Suppressor macrophage treated with lipopolysaccharide for 4 hours (primary cell): Measurements from ENCODE around the gene TOM1.

Experiments
- DNase-seq: peaks from one replicate; pipeline ENCODE4 v3.0.0-alpha.2; 2020

Gene TOM1

DNA sequence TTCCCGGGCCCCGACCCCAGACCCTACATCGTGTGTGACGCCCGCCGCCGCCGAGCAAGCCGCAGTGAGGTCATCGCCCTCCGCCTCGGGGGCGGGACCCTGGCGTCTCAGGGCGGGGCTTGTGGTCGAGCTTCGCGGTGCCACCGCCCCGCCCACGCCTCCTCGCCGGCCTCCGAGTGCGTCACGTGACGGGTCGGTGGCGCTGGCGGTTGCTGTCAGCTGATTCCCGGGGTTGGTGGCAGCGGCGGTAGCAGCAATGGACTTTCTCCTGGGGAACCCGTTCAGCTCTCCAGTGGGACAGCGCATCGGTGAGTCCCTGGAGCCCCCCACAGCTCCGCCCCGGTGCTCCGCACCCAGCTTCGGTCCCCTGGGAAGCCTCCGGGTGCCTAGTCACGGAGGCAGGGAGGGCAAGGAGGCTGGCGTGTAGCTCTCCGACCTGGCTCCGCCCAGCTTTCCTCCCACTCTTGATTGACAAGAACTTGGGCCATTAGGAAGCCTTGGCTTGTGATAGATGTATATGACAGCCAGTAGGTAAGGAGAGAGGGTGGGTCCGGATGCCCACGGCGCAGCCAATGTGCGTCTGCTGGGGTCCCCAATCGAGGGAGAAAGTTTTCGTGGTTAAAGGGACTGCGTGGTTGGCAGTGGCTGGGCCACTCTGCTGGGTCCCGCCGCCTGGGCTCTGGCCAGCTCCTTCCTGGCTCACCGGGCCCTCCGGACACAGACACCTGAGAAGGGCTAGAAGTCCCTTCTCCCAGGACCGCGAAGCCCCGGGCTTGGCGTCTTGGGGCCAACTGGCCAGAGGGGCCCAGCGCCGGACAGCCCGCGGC, at the start of gene TOM1:
TSS of gene TOM1 (plus strand) at position 222 of the 827 bp plus-strand sequence. CDS start at position 257, 35 bp downstream.
- peak; percentile 99 for DNase-seq

DNA sequence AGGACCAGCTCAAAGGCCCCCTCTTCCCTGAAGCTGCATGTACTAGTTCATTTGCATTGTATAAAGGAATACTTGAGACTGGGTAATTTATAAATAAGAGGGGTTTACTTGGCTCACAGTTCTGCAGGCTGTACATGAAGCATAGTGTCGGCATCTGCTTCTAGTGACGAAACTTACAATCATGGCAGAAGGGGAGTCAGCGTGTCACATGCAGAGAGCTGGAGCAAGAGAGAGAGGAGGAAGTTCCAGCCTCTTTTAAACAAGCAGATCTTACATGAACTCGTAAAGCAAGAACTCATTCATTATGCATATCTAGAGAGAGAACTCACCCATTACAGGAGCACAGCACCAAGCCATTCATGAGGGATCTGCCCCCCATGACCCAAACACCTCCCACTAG, 49.5 kb upstream of the TOM1 start:
- peak; percentile 17 for DNase-seq

DNA sequence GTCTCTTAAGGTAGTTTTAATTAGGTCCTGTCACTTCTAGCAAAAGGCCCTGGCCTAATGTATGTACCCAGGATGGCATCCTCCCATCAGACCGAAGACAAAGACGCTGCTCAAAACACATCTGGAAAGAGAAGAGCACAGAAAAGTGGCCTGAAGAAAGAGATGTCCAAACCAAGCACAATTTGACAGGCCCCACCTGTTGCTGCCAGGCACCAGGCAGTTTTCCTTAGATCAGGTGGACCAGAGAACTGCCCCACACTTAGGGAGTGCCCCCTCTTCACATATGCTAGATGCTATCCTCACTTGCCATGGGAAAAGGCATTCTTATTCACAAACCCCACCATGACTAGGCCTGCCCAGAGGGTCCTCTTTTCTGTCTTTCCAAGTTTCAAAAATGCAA, 45.7 kb upstream of the TOM1 start:
- DNase-seq: no peak

DNA sequence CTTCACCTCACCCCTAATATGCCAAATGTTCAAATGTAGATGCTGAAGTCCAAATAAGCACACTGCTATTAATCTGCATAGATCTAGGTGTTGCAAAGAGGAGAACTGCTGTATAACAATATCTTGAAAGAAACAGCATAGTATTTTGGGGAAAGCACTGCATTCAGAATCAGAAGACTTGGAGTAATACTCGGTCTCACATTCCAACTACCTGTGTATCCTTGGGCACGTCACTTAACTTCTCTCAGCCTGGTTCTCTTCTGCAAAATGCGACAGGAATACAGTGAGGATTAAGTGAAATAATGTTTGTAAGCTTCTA, 42.7 kb upstream of the TOM1 start:
- no peak for DNase-seq

DNA sequence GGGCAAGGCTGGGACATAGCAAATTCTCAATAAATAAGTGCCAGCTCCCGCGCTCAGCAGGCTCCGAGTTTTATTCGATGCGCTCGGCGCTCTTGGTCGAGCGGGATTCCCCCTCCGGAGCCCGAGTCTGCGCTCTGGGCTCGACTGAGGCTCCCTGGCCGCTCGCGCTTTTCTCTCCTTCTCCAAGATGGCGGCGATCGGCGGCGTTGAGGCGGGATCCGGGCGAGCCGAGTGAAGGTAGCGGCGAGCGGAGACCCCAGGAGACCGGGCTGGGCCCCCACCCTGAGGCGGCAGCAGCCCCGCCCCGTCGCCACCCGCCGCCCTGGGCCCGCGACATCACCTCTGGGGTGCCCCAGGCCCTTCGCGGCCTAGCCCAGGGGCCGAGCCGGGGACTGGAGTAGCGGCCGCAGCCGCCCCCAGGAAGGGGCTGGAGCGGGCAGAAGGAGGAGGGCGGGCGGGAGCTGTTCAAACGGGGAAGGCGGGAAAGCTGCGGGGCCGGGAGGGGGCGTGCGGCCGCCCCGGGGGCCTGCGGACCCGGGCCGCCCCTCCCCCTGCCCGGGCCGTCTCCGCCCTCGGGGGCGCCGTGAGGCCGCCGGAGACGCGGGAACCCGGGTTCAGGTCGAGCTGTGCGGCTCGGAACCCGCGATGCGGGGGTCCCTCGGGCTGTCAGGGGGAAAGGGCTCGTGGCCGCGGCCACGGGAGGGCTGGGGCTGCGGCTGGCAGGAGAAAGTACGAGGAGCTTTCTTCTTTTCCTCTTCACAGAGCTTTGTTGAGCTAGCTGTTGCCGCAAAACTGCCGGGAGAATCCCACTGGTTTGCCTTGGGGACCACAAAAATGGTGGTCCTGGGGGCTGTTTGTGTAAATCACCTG, 42.1 kb upstream of the TOM1 start, which contains the start of gene HMGXB4:
TSS of gene HMGXB4 (plus strand) at position 173 of the 870 bp plus-strand sequence. CDS start 4,898 bp downstream, outside the sequence.
- DNase-seq: peak; percentile 93

DNA sequence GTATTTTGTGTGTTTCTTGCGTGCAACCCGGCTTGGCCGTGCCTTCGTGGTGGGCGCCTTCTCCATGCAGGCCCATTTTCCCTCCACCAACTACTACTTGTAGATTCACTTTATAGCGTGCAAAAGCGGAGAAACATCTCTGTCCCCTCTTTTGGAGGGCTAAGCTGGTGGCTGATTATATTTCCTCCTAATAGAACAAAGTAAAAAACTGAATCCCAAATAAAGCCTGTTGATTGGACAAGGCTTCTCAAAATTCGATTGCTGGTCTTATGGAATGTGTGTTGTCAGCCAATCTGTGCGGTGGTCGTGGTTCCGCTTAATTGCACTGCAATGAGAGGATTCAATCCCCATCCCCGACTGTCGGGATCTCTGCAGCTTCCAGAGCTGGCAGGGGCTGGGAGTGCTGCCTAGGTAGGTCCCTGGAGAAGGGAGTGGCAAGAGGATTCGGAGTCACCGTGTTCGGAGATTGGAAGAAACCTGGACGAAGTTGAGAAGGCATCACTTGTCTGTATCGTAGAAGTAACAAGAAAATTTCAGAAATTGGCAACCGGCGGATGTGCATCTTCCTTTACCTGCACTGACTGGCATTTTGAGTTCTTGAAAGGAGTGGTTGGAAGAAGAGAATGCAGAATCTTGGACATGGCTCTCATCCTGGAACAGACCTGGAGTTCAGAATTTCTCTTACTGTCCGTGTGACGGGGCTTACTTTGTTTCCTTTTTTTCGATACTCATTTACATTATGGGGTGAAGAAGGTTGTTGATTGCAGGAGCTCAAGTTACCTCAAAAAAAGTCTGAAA, 41.3 kb upstream of the TOM1 start:
- DNase-seq: no peak

DNA sequence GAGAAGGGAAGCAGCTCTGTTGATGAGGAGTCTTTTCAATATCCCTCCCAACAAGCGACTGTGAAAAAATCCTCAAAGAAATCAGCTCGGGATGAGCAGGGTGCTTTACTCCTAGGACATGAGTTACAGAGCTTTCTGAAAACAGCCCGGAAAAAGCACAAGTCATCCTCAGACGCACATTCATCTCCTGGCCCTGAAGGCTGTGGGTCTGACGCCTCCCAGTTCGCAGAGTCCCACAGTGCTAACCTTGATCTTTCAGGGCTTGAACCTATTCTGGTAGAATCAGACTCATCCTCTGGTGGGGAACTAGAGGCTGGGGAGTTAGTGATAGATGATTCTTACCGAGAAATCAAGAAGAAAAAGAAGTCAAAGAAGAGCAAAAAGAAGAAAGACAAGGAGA, 34.7 kb upstream of the TOM1 start:
- no peak for DNase-seq

DNA sequence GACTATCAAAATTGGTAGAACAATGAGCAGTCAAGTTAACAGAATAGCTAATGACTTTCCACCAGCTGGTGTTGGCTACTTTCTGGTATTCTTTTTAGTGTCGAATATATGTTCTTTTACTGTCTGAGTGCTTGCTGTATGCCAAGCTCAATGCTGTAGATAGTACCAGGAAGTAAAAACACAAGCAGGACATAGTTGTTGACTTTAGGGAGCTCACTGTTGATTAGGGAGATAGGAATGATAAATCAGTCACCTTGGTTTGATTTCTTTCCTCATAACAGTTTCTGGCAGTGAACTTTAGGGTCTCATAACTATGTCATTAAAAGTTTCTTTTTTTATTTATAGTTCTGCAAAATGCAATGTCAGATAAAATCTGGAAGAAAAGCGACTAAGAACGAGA, 33.4 kb upstream of the TOM1 start:
- DNase-seq: no peak

DNA sequence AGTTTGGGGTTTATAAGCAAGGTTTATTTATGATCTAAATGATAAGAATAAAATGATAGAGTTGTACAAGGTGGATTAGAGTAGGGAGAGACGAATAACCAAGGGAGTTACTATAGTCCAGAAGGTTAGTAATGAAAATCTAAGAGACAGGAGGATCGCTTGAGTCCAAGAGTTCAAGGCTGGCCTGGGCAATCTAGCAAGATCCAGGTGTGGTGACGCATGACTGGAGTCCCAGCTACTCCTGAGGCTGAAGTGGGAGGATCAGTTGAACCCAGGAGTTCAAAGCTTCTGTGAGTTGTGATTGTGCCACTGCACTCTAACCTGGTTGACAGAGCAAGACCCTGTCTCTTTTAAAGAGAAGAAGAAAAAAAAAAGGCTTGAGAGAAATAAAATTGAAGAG, 30.1 kb upstream of the TOM1 start:
- no peak for DNase-seq

DNA sequence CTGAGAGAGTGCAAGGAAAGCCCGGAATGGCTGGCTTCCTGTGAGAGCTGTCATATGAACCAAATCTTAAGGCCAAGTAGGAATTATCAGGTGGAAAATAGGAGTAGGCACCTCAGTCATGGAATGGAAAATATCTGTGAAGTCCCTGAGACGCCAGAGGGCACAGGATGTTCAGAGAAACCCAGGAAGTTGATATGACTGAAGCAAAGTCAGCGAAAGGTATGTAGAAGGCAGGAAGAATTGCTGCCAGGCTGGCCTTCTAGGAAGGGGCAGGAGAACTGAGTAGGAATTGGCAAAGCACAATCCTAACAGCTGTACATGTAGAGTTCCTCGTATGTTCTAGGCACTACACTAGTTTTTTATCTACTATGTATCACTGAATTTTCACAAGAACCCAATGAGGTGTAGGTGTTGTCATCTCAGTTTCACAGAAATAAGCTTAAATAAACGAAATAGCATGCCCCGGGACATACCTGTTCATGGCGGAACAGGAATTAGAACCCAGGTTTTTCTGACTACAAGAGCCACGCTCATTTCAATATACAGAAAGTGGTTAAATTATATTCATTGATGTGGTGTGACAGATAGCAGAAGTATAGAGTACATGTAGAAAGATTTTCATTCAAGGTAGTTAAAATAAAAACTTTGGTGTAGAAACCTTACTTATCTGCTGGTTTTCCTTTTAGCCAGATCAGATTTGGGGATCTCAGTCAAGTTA, 25.4 kb upstream of the TOM1 start:
- no peak for DNase-seq

DNA sequence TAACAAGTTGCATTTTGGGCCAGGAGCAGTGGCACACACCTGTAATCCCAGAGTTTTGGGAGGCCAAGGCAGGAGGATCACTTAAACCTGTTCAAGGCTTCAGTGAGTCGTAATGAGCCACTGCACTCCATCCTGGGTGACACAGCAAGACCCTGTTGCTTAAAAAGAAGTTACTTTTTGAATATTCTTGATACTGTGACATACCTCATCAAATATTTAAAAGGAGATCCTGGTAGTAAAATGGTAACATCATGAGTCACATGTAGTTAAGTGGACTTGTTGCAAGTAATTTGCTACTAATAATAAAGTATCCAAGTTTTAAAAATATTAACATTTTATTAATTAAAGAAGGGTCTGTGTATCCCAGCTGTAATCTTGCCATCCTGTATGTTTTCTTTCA, 24.1 kb upstream of the TOM1 start:
- no peak for DNase-seq

DNA sequence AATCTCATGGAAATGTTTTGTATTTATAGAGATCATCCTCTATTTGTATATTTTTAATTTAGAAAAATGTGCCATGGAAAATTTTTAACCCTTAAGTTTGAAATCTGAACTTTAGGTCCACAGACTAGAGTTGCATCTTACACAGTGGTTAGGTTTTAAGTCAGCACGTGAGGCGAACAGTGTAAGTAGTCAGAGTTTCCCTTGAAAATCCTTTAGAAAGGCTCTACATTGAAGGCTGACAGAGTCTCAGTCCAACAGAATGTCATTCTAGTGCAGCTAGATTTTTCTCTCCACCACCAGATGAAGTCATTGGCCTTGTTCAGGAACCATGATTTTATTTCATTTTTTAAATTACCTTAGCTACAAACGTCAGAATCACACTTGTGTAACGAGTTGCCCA, 23.7 kb upstream of the TOM1 start:
- DNase-seq: no peak

DNA sequence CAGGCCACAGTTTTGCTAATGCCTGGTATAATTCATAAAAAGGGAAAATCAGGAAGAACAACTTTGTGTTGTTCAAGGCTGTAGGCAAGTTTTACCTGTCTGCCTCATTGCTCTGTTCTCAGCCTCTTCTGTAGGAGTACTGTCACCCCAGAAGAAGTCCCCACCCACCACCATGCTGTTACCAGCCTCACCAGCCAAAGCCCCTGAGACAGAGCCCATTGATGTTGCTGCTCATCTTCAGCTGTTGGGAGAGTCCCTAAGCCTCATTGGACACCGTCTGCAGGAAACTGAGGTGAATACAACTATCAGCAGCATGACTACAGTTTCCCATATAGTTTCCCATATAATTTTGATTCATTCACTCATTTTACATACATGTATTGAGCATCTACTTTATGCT, 11.6 kb upstream of the TOM1 start:
- DNase-seq: no peak

DNA sequence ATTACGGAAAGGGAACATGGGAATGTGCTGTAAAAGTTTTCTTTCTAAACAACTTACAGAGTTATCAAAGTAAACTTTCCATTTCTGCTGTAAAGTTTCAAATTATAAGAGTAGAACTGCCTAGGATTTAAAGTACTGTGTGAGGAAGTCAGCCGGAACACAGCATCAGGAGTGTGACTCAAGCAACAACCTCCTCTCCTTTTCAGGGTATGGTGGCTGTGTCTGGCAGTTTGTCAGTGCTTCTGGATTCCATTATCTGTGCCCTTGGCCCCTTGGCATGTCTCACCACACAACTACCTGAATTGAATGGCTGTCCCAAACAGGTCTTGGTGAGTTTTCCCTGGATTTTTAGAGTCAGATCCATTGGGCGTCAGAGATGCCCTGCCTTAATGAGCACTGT, 6.9 kb upstream of the TOM1 start:
- DNase-seq: no peak

DNA sequence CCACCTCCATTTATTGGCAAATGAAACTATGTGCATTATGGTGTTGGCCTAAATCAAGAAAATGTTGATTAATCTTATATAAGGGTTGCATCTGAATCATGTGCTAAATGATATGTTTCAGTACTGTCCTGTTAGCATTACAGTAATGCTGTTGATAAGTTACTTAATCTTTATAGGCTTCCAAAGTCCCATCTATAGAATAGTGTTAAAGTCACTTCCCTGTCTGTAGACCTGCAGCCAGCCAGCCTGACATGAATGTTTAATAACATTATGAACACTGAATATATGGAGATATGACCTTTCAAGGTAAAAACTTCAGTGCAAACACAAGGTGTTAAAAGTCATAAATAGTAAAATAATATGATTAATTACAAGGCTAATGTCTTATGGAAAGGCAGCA, 3.6 kb upstream of the TOM1 start:
- no peak for DNase-seq

DNA sequence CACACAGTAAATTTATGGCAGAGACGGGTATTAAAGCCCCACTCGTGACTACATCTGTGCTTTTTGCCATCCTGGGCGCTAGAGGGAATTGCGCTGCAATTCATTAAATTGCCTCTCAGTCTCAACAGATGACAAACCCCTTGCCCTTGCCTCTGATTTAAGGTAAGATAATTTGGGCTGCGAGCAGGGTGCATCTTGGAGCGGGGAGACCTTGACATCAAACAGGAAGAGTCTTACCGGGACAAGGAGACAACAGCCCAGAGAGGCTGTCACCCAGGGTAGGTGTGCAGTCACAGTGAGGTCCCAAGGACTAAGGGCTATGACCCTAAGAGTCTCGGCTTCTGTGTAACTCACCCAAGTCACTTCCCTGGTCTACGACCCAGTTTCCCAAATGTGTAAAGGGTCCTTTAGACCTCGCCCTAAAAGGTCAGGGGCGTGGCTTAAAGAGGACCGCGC, 449 bp upstream of the TOM1 start:
- peak; percentile 33 for DNase-seq

DNA sequence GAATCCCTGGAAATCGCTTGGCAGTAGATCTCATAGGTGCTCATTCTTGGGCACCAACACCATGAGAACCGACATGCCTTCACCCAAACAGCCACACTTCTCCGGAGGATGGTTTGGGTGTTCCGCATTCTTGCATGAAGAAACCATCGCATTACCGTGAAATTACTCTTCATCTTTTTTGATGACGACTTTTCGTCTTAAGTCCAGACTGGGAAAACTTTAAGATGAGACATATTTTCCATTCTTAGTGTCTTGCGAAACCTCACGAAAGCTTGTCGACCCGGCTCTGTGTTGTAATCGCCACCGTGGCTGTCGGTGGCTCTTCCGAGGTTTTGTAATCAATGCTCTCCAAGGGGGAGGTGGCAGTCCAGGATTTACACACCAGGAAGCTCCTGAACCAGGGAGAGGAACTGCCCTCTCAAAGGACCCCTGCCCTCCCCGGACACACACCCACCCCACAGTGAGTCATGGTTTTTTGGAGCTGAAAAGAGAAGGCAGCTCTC, 1.7 kb downstream of the TOM1 start:
- DNase-seq: peak; percentile 99

DNA sequence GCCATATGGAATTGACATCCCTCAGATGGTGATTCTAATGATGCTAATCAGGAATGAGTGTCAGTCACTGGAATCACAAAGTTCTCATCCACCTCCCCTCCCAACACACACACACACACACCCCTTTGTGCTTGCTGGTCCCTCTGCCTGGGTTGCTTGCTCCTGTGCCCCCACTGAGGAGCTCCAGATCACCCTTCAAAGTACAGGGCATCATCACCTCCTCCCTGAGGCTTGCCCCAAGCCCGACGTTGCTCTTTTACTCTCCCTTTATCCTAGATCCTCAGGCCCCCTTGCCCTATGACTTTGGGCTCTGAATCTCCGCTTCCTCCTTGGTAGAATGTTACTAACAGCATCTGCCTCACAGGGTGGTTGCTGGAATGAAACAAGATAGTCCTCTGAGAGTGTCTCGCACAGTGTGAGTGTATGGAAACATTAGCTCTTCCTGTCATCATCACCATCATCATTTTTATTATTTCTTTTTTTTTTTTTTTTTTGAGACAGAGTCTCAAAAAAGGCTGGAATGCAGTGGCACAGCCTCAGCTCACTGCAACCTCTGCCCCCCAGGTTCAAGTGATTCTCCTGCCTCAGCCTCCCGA, 3.4 kb downstream of the TOM1 start:
- peak; percentile 39 for DNase-seq

DNA sequence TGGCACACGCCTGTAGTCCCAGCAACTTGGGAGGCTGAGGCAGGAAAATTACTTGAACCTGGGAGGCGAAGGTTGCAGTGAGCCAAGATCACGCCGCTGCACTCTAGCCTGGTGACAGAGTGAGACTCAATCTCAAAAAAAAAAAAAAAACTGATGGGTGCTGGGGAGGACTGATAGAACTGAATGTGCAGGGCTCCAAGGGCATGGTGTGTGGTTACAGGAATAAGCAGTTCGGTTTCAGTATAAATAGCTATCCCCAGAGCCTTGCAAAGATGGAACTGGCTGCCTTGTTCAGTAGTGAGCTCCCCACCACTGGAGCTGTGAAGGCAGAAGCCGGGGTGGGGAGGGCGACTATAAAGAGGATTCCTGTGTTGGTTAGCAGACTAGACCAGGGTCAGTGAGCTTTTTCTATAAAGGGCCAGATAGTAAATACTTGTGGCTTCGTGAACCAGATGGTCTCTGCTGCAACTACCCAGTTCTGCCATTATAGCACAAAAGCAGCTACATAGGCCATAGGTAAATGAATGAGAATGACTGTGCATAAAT, 5.9 kb downstream of the TOM1 start:
- DNase-seq: no peak

DNA sequence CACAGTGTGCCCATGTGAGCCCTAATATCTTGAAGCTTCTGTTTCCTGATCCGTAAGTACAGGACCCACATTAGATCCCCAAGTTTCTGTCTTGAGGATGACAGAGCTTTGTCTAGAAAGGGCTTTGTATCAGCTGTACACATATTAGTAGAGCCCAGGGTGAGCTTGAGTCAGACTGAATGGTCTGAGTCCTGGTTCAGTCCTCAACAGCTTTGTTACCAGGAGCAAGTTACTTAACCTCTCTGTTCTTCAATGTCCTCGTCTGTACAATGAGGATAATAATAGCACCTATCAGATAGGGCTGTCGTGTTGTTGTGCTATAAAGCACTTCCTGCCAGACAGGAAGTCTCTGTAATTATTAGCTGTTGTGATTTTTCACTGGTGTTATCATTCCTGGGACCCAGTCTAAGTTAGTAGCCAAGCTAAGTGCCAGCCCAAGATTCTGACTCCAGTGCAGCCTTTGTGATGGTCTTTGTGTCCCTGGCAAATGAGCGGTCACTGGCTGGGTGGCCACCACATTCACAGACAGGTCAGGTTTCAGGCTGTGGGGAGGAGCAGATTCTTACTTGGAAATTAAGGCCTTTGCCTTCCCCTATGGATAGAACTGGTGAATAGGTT, 6.8 kb downstream of the TOM1 start:
- no peak for DNase-seq

DNA sequence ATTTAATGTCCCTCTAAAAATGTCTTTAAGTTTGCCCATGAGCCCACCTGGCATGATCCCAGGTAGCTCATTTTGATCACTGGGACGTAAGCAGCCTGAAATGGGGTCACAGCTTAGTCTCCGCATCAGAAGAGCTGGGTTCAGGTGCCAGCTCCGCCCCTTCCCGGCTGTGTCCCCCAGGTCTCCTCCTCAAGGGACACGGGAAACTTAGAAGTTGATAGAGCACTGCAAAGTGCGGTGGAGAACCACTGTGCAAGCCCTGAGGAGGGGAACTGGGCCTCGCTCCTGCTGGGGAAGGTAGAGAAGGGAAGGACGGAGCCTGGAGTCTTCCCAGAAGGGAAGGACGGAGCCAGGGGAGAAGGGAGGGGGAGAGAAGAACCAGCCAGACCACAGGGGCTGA, 7.7 kb downstream of the TOM1 start:
- DNase-seq: no peak
